B cell (primary cell): ENCODE data around the gene METTL23. TPM values are rescaled to one million over a fixed set of nuclear protein-coding genes. Genes with fewer than 3 reads are reported as not detected.
A peak's percentile ranks its signal among the peaks of the same experiment; 100 is the strongest.

ENCODE experiments used
- ATAC-seq: fragments of 200-7000 bp; cut with Tn5 transposase; one replicate; pipeline ENCODE4 v1.10.0; 2021; ENCODE audit warnings: low read depth, mild to moderate bottlenecking, moderate number of reproducible peaks, moderate library complexity
- CTCF ChIA-PET: fragments of 350-600 bp; sonication (Branson Sonifier 250); formaldehyde crosslinking; loops from one replicate; lab custom pipeline; 2021; ENCODE audit warnings: antibody characterized with exemption, inconsistent platforms; lab: Charles Lee
- POLR2A ChIA-PET: fragments of 350-600 bp; sonication (Branson Sonifier 250); formaldehyde crosslinking; loops from one replicate; lab custom pipeline; 2021; ENCODE audit warnings: antibody characterized with exemption; lab: Charles Lee
- DNase-seq: peaks from one replicate; pipeline ENCODE4 v3.0.0; 2013
- H2AFZ ChIP-seq: 2 replicates; pipeline ENCODE4 v1.6.1; 2012; ENCODE audit warnings: mild to moderate bottlenecking, low read depth, low read length; ENCODE audit not compliant: insufficient read depth, poor library complexity, severe bottlenecking
- H3K27ac ChIP-seq, 2 donors: 1 replicate in 1 of 2; 2 replicates in 1 of 2; pipeline ENCODE4 v1.5.1; 2012 to 2013; ENCODE audit warnings: low read length in 2 of 2, mild to moderate bottlenecking in 2 of 2, moderate library complexity in 1 of 2
- H3K27me3 ChIP-seq, 4 experiments: fragments of 200-600 bp in 1 of 4; sonication (generic) in 1 of 4; replicated peaks in 1 of 4; 1 replicate in 2 of 4; 2 replicates in 2 of 4; pipeline versions ENCODE4 v1.6.1 to v1.7.0; 2013 to 2016; ENCODE audit warnings: low read length in 3 of 4, mild to moderate bottlenecking in 2 of 4, mixed read lengths in 1 of 4, moderate library complexity in 1 of 4; ENCODE audit not compliant: insufficient read depth in 4 of 4, control insufficient read depth in 3 of 4; ENCODE audit errors: control extremely low read depth in 1 of 4
- H3K36me3 ChIP-seq, 2 experiments: replicated peaks in 1 of 2; 1 replicate in 1 of 2; 2 replicates in 1 of 2; pipeline versions ENCODE4 v1.6.1 to v1.7.1; 2013; ENCODE audit warnings: low read length in 1 of 2; ENCODE audit not compliant: insufficient read depth in 2 of 2, control insufficient read depth in 1 of 2; ENCODE audit errors: control extremely low read depth in 1 of 2, extremely low read depth in 1 of 2
- H3K4me1 ChIP-seq, 2 donors: fragments of 200-600 bp in 1 of 2; sonication (generic) in 1 of 2; 1 replicate in 1 of 2; 2 replicates in 1 of 2; pipeline versions ENCODE4 v1.5.1 to v1.6.1; 2013 to 2017; ENCODE audit warnings: low read length in 2 of 2; ENCODE audit not compliant: control insufficient read depth in 2 of 2, insufficient read depth in 2 of 2
- H3K4me2 ChIP-seq: replicated peaks from 2 replicates; pipeline ENCODE3; 2012; ENCODE audit warnings: mild to moderate bottlenecking, low read depth, low read length; ENCODE audit not compliant: poor library complexity, severe bottlenecking
- H3K4me3 ChIP-seq, 5 experiments: fragments of 200-600 bp in 1 of 5; sonication (generic) in 1 of 5; 1 replicate in 3 of 5; 2 replicates in 2 of 5; pipeline versions ENCODE4 v1.5.1 to v1.7.0; 2011 to 2016; ENCODE audit warnings: low read length in 4 of 5, mild to moderate bottlenecking in 4 of 5, low read depth in 2 of 5, control low read depth in 1 of 5, moderate library complexity in 1 of 5; ENCODE audit not compliant: insufficient read depth in 1 of 5; ENCODE audit errors: control extremely low read depth in 1 of 5, extremely low read depth in 1 of 5
- H3K79me2 ChIP-seq: fragments of 200-600 bp; sonication (generic); one replicate; pipeline ENCODE4 v1.6.0; 2016; ENCODE audit warnings: low read length; ENCODE audit not compliant: control insufficient read depth, insufficient read depth
- H3K9ac ChIP-seq: fragments of 200-600 bp; sonication (generic); 2 replicates; pipeline ENCODE4 v1.6.1; 2017; ENCODE audit warnings: mild to moderate bottlenecking, low read length, moderate library complexity
- H3K9me3 ChIP-seq, 3 donors: one replicate each; pipeline versions ENCODE4 v1.6.1 to v1.7.1; 2013; ENCODE audit warnings: low read length in 2 of 3; ENCODE audit not compliant: control insufficient read depth in 2 of 3, insufficient read depth in 1 of 3; ENCODE audit errors: control extremely low read depth in 1 of 3
- H4K20me1 ChIP-seq: 2 replicates; pipeline ENCODE4 v1.6.0; 2012; ENCODE audit warnings: mild to moderate bottlenecking, low read length; ENCODE audit not compliant: insufficient read depth, control insufficient read depth, poor library complexity, severe bottlenecking
- H3K27ac Mint-ChIP-seq: one replicate; pipeline ENCODE4 v1.8.0; 2021; ENCODE audit warnings: mixed read lengths
- H3K27me3 Mint-ChIP-seq: one replicate; pipeline ENCODE4 v1.8.0; 2021; ENCODE audit warnings: mixed read lengths
- H3K4me1 Mint-ChIP-seq: one replicate; pipeline ENCODE4 v1.8.0; 2021; ENCODE audit warnings: mixed read lengths
- H3K4me3 Mint-ChIP-seq: one replicate; pipeline ENCODE4 v1.8.0; 2021; ENCODE audit warnings: mixed read lengths
- H3K9me3 Mint-ChIP-seq: one replicate; pipeline ENCODE4 v1.8.0; 2022; ENCODE audit warnings: mixed read lengths; ENCODE audit not compliant: insufficient read depth
- EZH2 ChIP-seq: IDR thresholded peaks from 2 replicates; pipeline ENCODE4 v1.6.1; 2012; ENCODE audit warnings: borderline replicate concordance, low read depth, mild to moderate bottlenecking, moderate library complexity, low read length; ENCODE audit not compliant: insufficient read depth, poor library complexity, severe bottlenecking
- WGBS: methylation state at CpG from one replicate; pipeline ENCODE4 v1.1.5; 2013; ENCODE audit warnings: missing lambda C conversion rate; ENCODE audit not compliant: insufficient coverage; 5-methylcytosine and 5-hydroxymethylcytosine counted together
- intact Hi-C: fragments of 100-400 bp; cut with micrococcal nuclease; formaldehyde crosslinking; loops from one replicate; pipeline ENCODE4 v1.10.0; 2022
- polyA plus RNA-seq: library from polyadenylated mRNA; depleted of rRNA; stranded (reverse); fragments of >200 nt; gene quantifications from 2 replicates; pipeline ENCODE4 v1.2.3, GENCODE V29; 2012
- total RNA-seq, 2 donors: library from RNA; stranded (reverse); fragments of 120-200 nt in 1 of 2; gene quantifications; 1 replicate in 1 of 2; 2 replicates in 1 of 2; pipeline versions ENCODE4 v1.2.3 to v1.2.4, GENCODE V29; 2013 to 2022
- TF ChIP-seq, protein P1 (sequence below): fragments of 200-600 bp; IDR thresholded peaks from one replicate; pipeline ENCODE4 v1.8.0; 2022; ENCODE audit warnings: antibody characterized with exemption, mild to moderate bottlenecking

Gene METTL23
- total and polyA plus RNA-seq, 2 donors (not counting 1 experiment from before 2014, with no cell fraction given): 64.0 to 68.1 TPM

DNA sequence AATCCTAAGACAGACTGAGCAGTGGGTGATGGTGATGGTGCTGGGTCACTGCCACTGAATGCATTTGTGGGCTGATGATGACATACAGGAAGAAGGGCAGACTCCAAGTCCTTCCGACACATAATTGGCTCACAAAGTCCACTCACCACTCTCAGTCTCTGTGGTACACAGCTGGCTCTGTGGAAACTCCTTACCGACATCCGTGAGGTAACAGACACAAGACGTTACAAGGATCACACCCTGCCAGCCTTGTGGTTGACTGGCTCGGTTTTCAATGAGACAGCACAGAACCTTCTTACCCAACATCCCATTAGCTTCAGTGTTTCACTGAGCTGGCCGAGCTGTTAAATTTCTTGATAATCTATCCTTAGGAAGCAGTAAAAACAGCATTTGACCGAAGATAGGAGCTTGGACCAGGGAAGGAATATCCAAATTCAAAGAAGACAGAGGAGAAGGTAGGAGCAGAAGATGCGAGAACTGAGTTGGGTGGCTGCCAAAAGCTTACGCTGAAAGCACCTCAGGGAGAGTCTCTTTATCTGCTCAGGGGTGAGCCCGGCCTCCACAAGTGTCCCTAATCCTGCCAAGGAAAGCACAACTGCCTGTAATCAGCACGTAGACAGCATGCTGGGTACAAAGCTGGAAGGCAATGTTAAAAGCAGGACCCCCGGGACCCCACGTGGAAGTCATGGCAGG, 10.3 kb upstream of the METTL23 start:
- H2AFZ ChIP-seq: no peak overlapping the region
- ChIA-PET POLR2A (no interaction called here), CTCF (interaction anchor here (0.6 to 7.4 kb wide), 8 partner anchors 9 to 193 kb away, joined by 3 to 40 read pairs (median 3); no protein-coding TSS in a partner anchor)
- TF ChIP-seq, protein P1, sequence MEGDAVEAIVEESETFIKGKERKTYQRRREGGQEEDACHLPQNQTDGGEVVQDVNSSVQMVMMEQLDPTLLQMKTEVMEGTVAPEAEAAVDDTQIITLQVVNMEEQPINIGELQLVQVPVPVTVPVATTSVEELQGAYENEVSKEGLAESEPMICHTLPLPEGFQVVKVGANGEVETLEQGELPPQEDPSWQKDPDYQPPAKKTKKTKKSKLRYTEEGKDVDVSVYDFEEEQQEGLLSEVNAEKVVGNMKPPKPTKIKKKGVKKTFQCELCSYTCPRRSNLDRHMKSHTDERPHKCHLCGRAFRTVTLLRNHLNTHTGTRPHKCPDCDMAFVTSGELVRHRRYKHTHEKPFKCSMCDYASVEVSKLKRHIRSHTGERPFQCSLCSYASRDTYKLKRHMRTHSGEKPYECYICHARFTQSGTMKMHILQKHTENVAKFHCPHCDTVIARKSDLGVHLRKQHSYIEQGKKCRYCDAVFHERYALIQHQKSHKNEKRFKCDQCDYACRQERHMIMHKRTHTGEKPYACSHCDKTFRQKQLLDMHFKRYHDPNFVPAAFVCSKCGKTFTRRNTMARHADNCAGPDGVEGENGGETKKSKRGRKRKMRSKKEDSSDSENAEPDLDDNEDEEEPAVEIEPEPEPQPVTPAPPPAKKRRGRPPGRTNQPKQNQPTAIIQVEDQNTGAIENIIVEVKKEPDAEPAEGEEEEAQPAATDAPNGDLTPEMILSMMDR: no peak
- TF ChIP-seq EZH2: no peak
- DNase-seq (peak; percentile 41), ATAC-seq (no peak)
- no peaks in the 10 kb centered on the region for H3K27me3 ChIP-seq
- H3K27ac Mint-ChIP-seq: peak overlapping the region; percentile 64
- H3K4me3 Mint-ChIP-seq: no peak overlapping the region
- H3K9me3 ChIP-seq: no peaks in the 10 kb centered on the region
- 87% methylated on average over 7 of the region's 13 CpGs for WGBS
- no peaks in the 10 kb centered on the region for H3K27me3 Mint-ChIP-seq
- peak overlapping the region; percentile 46 to 72 for H3K27ac ChIP-seq
- H3K4me3 ChIP-seq: no peak overlapping the region
- no peak overlapping the region for H3K4me2 ChIP-seq
- H3K4me1 ChIP-seq: peaks cover 16 to 24% of the 10 kb centered on the region in 2 donors
- intact Hi-C loops: no loop called here
- H3K79me2 ChIP-seq: peaks cover 10% of the 10 kb centered on the region
- H3K9ac ChIP-seq: no peak overlapping the region
- peaks cover 22% of the 10 kb centered on the region for H3K4me1 Mint-ChIP-seq
- H3K9me3 Mint-ChIP-seq: no peaks in the 10 kb centered on the region
- H4K20me1 ChIP-seq: peaks cover 16% of the 10 kb centered on the region
- peaks cover 20 to 57% of the 10 kb centered on the region in 2 experiments for H3K36me3 ChIP-seq

DNA sequence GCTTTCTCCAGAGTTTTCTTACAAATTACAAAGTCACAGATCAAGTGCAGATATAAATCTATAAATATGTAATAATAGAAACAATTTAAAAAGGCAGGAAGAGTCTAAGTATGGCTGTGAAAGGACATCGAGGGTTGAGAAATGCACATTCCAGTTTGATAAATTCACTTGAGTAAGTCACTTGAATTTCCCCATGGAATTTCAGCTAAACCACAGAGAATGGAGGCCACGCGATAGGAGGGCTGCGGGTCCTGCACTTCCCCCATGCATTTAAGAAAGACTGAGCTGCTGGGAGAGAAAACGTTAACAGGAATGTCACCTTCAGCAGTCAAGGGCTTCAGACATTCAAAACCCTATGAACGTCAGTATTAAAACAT, 9.8 kb upstream of the METTL23 start:
- Mint-ChIP-seq H3K9me3 (no peaks in the 10 kb centered on the region), H3K4me1 (peaks cover 20% of the 10 kb centered on the region), H3K27ac (no peak overlapping the region), H3K27me3 (no peaks in the 10 kb centered on the region), H3K4me3 (no peak overlapping the region)
- Histone ChIP-seq H3K9me3 (no peaks in the 10 kb centered on the region), H3K27me3 (no peaks in the 10 kb centered on the region), H3K36me3 (peaks cover 20 to 63% of the 10 kb centered on the region in 2 experiments), H3K27ac (no peak overlapping the region), H3K9ac (no peak overlapping the region), H2AFZ (no peak overlapping the region), H3K79me2 (peaks cover 15% of the 10 kb centered on the region), H3K4me2 (no peak overlapping the region), H3K4me3 (no peak overlapping the region), H3K4me1 (peaks cover 16 to 22% of the 10 kb centered on the region in 2 donors), H4K20me1 (peaks cover 21% of the 10 kb centered on the region)
- ATAC-seq: no peak
- POLR2A ChIA-PET: no interaction called here
- no peak for TF ChIP-seq EZH2
- TF ChIP-seq, protein P1: no peak
- WGBS: no CpG with 5 or more reads among the region's 6 CpGs
- intact Hi-C loops: no loop called here
- CTCF ChIA-PET: interaction anchor here (0.6 to 7.4 kb wide), 8 partner anchors 9 to 194 kb away, joined by 3 to 40 read pairs (median 3); no protein-coding TSS in a partner anchor
- DNase-seq: no peak
